NCI-H2227 (cell line): ENCODE data around the gene AXIN1.

Experiments used
- DNase-seq: peaks from one replicate; lab custom pipeline; 2025; ENCODE audit not compliant: unreplicated experiment; lab: John Stamatoyannopoulos, UW

The AXIN1 gene

DNA sequence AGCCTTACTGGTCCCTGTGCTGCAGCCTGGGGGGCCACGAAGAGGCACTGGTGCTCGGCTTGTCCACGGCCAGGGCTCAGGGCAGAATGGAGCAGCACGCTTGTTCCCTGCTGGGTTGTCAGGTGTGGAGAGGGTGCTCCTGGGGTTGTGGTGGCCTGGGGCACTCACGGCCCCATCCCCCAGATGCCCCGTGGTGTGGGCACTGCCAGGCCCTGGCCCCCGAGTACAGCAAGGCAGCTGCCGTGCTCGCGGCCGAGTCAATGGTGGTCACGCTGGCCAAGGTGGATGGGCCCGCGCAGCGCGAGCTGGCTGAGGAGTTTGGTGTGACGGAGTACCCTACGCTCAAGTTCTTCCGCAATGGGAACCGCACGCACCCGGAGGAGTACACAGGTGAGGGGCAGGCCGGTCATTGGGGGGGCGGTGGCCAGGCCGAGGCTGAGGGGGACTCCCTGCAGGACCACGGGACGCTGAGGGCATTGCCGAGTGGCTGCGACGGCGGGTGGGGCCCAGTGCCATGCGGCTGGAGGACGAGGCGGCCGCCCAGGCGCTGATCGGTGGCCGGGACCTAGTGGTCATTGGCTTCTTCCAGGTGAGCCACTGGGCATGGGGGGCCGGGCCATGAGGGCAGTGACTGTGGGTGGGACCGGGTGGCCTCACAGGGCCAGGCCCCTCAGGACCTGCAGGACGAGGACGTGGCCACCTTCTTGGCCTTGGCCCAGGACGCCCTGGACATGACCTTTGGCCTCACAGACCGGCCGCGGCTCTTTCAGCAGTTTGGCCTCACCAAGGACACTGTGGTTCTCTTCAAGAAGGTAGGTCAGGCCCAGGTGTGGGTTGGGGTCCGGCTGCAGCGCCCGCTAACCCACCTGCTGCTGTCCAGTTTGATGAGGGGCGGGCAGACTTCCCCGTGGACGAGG lies 68.1 kb downstream of the AXIN1 start:
- no peak for DNase-seq

DNA sequence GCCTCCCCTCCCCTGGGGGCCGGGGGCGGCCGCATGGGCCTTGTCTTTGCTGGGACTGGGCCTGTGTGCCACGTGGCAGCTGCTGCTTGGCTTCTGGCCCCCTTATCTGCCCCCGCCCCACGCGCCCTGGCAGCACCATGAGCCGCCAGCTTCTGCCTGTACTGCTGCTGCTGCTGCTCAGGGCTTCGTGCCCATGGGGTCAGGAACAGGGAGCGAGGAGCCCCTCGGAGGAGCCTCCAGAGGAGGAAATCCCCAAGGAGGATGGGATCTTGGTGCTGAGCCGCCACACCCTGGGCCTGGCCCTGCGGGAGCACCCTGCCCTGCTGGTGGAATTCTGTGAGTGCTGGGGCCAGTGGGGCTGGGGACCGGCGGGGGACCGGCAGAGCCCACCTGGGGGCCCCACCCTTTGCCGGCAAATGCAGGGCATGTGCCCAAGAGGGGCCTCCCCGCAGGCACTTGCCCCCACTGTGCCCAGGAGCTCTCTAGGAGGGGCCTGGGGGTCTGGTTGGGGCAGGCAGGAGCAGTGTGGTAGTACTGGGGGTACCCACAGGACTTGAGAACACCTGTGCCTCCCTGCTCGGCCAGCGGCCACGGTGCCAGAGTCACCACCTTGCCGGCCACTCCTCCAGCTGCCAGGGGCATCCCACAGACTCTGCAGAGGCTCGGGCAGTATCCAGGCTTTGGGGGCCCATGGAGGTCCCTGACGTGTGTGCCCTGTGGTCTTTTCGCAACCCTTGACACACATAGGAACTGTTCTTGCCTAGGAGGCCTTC lies 69.3 kb downstream of the AXIN1 start, which contains the start of gene PDIA2:
Gene PDIA2, plus strand, starts transcription at position 132 of the 773 bp plus-strand sequence. Its CDS starts 6 bp downstream, at position 138.
- no peak for DNase-seq

DNA sequence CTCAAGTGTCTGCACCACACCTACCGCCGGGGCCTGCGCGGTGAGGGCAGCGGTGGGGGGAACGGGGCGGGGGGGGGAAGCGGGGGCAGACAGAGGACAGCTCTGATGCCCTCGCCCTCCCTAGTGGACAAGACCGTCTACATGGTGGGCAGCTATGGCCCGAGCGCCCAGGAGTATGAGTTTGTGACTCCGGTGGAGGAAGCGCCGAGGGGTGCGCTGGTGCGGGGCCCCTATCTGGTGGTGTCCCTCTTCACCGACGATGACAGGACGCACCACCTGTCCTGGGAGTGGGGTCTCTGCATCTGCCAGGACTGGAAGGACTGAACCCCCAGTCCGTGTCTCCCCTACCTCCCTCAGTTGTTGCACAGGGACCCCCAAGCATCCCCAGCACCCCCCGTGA lies 70.0 kb downstream of the AXIN1 start:
- DNase-seq: no peak

DNA sequence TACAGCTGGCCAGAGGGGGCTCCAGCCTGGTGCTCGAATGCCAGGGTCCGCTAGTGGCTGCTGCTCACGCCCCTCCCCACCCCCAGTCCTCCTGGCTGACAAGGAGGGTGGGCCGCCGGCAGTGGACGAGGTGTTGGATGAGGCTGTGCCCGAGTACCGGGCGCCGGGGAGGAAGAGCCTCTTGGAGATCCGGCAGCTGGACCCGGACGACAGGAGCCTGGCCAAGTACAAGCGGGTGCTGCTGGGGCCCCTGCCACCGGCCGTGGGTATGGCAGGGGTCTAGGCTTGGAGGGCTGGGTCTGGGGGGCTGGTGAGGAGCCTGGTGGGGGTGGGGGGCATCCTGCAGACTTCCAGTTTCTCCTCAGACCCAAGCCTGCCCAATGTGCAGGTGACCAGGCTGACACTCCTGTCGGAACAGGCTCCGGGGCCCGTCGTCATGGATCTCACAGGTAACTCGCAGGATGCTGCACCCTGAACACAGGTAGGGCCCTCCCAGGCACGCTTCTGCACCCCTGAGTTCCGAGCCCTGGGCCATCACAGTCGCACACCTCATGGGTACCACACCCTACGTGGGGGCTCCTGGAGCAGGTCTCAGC lies 70.8 kb downstream of the AXIN1 start:
- DNase-seq: no peak

DNA sequence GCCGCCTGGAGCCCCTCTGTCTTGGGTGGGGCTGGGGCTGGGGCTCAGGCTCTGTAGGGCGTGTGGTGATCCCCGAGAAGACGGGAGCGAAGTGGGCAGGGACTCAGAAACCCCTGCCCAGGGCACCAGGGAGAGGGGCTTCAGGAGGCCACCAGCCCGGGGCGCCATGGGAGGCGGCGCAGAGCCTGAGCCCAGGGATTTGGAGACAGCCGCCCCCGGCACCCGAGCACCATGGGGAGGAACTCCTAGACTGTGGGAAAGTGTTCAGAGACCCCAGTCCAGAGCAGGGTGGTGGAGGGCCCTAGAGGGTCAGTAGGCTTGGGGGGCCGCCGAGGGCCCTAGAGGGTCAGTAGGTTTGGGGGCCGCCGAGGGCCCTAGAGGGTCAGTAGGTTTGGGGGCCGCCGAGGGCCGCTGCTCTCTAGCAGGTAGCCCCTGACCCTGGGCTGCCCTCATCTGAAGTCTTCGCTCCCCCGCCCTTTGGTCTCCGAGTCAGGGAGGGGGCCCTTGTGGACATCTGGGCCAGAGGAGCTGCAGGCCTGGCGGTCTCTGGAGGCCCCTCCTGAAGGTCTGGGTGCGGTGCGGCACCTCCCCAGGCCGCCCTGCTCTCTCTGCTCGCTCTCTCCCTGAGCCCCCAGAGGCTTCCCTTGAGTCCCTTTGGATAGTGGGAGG lies 71.4 kb downstream of the AXIN1 start:
- DNase-seq: no peak

DNA sequence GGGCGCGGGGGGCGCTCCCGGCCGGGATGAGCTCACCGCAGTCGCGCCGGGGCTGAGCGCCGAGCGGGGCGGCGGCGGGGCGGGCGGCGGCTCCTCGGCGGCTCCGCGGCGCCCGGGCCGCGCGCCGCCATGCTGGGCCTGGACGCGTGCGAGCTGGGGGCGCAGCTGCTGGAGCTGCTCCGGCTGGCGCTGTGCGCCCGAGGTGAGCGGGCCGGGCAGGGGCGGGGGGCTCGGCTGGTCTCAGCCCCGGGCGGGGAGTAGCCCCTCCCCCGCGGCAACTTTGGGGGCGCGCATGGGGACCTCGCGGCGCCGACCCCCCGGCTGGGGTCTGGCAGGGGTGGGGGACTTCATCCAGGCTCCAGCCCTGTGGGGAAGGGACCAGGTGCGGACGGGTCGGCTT lies 72.0 kb downstream of the AXIN1 start, which contains the start of gene ARHGDIG:
Gene ARHGDIG, plus strand, starts transcription at position 40 of the 400 bp plus-strand sequence. Its CDS starts 90 bp downstream, at position 130.
- DNase-seq: peak; percentile 49

DNA sequence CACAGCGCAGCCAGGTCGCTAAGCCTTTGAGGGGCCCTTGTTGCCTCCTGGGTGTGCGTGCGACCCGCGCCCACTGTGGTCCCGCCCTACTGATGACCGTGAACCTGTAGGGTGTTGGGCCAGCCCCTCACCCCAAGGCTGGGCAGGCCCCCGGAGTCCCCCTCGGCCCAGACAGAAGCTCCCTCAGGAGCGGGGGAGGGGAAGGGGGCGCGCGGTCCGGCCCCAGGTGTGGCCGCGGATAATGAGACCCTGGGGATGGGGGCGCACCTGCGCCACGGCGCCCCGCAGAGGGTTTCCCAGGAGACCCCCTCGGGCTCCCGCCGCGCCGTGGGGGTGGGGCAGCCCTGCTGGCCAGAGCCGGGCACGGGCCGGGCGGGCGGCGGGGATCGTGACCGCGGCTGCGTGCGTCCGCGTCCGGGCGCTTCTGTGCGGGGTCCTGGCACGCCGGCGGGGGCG lies 72.5 kb downstream of the AXIN1 start:
- DNase-seq: no peak

DNA sequence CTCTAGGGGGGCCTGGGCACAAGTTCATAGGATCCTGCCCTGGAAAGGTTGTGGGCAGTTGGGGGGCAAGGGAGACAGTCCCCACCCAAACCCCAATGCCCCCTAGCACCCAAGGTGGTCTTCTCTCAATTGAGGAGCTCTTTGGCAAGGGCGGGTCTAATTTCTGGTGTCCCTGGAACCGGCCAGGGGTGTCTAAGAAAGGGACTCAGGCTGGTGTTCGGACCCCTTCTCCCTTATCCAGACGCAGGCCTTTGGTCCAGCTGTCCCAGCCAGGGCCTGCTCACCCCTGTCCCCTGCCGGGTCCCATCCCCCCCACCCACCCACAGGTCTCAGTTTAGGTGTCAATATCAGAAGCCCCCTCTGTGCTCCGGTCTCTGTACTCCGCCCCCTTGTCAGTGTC lies 73.0 kb downstream of the AXIN1 start:
- no peak for DNase-seq

DNA sequence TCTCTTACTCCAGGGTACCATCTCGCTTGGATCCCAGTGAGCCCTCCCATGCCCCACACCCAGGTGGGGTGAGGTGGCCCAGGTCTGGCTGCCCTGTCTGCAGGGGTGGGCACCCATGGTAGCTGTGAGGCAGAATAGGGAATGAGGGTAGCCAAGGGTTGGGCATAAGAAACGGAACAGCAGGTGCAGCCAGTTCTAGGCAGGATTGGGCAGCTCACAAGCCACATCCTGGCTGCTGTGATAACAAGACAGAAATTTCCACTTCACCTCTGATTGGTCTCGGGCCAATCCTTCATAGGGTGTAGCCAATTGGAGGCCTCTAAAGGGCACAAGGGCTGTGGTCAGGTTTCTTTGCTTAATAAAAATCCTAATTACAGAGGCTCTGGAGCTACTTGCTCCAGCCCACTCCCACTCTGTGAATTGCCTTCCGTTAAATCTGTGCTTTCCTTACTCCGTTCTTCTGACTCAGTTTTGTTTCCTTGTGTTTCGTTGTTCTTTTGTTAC lies 73.6 kb downstream of the AXIN1 start:
- DNase-seq: peak; percentile 31

DNA sequence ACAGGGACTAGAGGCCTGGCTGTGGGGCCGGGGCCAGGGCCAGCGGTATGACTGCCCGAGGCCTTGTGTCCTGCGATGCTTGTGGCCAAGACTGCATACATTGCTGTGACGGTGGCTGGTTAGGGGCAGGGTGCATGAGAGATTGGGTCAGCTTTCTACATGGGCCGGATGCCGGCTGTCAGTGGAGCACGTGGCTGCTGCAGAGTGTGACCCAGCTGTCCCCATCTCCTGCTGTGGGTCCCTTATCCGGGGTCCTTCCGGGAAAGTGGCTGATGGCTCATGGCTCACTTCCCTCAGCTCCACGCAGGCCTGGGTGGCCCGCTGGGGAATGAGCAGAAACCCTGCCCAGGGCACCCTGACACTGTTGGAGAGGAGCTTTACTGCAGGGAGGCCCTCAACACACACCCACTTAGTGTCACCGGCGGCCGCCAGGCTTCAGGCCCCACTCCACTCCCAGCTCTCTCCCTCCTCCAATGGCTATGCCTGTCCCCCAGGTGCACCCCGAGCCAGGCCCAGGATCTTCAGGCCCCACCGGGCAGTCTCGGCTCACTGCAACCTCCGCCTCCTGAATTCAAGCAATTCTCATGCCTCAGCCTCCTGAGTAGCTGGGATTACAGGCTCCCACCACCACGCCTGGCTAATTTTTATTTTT lies 76.0 kb downstream of the AXIN1 start:
- no peak for DNase-seq

DNA sequence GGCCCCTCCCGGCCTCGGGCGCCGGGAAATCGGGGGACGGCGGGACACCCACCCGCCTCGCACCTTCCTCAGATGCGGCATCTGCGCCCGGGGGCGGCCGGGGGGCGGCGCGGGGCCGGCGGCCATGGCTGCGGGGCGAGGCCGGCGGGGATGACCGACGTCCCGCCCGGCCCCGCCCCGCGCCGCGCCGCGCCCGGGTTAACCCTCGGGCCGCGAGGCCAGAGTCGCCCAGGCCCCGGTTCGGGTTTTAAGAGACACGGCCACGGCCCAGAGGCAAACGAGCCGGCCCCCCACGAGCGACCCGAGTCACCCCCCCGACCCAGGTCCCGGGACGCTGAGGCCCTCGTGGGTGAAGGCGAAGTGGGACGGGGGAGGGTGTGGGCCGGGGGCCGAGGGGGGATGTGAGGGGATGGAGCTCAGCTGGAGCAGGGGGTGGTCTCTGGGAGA lies 76.7 kb downstream of the AXIN1 start, which contains the start of gene RGS11:
Gene RGS11, minus strand, starts transcription at position 159 of the 447 bp plus-strand sequence. Its CDS starts 33 bp downstream, at position 126.
- DNase-seq: no peak

DNA sequence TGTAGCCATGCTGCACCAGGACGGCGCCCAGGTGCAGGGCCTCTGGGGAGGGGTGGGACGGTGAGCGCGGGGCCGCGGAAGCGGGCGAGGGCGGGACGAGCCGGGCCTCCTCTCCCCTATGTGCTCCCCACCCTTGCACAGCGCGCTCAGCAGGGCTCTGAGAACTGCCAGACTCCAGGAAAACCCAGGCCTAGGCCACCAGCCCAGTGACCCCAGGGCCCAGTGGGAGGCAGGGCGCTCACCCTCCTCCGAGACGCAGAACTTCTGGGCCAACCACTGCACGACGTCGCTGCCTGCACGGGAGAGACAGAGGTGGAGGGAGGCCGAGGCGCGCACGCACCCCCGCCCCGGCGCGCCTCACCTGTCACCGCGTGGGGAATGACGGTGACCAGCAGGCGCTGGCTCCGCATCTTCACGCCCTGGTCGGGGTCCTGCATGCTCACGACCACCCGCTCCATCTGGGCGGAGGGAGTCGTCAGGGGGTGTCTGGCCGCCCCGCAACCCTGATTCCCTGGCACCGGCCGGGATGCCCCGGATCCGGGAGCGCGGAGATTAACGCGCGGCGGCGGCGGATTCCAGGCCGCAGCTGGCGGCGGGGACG lies 77.4 kb downstream of the AXIN1 start:
- DNase-seq: peak; percentile 21

DNA sequence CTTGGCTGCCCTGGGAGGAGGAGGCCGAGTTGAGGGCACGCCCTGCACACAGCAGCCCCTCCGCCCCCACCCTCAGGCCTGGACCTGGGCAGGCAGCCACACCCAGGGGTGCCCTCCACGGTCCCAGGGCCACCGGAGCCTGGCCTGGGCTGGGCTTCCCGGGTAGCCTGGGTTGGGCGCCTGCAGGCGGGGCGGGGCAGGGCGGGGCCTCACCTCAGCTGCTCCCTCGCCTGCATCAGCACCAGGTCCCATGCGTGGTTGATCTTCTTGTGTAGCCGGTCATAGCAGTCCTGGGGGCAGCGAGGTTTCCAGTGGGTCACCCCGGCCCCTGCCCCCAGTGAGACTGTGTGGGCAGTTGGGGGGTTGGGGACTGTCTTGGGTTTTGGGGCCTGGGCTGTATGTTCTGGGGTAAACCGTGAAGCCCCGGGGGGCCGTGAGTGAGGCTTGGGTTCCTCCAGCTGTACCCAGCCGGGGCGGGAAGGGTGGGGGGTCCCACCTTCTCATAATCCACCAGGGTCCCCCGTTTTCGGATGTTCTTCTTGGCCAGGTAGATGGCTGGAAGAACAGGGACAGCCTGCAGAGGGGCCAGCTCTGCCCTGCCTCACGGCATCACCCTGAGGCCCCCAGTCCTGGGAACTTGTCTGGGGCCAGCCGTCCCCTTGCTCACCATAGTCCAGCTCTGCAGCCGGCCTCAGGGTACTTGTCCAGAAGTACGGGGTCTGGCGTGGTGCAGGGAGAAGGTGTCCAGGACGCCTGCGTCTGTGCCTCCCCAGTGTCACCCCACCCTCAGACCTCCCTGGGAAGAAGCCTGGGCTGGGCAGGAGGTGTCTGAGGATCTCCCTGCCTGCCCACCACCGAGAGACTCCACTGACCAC lies 78.7 kb downstream of the AXIN1 start:
- no peak for DNase-seq

DNA sequence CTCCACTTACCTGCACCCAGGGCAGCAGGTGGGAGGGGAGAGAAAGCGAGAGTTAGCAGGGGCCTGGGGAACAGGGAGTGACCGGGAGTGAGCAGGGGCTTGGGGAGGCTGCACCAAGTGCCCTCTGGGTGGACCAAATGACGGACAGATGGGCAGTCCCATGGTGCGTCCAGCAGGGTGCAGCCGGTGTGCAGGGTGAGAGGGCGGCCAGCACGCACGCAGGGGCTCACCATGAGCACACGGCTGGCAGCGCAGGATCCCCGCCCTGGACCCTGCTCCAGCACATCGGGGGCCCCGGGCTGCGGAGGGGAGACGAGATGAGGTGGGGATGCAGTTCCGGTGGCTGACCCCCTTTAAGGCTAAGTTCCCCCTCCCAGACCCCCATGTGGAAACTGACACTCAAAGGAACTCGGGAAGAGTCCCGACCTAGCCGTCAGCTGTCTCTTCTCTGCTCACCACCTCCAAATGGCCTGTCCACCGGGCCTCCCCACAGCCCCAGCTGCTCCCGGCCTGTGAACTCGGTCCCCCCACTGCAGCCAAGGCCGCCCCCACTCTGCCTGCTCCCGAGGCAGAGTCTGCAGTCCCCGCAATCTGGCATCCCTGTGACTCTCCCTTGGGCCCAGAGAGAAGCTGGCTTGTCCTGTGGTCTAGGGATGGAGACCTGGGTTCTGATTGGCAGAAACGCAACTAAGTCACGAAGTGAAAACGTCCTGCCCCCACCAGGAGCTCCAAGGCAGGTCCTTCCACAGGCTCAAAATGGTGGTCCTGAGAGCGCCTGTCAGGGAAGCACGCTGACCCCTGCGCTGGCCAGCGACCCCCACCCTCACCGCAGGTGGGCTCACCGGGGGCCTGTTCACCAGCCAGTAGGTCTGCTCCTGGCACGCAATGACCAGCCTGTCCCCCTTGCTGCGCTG lies 79.6 kb downstream of the AXIN1 start:
- DNase-seq: no peak

DNA sequence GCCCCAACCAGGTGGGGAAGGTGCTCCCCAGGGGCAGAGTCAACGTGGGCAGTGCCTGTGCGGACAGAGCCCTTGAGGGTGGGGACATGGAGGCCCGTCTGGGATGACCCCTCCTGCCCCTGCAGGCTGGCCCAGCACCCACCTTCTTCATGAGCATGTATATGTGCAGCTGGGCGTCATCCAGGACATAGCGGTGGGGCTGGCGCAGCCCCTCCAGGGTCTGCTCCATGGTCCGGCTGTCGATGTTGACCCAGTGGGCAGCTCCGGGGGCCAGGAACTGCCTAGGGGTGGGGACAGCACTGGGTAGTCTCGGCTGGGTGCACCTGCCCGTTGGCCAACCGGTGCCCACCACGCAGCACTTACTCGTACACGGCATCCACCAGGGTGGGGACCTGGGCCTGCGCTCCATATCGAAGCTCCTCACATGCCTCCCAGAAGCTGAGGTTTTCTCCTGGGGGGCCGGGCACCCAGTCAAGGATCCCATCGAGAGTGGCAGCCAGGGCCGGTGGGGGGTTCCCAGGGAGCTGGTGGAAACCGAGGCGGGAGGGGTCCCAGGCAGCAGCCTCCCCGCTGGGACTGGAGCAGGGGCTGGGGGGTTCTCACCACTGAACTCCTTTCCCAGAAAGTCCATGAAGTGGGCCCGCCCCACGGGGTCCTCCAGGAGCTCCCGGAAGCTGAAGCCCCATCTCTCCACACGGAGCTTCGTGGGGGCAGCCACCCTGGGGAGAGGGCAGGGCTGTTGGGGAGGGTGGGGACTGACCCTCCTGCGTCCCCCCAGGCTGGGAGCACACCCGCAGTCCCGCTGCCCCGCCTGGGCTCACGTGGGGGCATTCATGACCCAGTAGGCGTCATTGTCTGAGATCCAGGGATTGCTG lies 81.9 kb downstream of the AXIN1 start:
- no peak for DNase-seq

DNA sequence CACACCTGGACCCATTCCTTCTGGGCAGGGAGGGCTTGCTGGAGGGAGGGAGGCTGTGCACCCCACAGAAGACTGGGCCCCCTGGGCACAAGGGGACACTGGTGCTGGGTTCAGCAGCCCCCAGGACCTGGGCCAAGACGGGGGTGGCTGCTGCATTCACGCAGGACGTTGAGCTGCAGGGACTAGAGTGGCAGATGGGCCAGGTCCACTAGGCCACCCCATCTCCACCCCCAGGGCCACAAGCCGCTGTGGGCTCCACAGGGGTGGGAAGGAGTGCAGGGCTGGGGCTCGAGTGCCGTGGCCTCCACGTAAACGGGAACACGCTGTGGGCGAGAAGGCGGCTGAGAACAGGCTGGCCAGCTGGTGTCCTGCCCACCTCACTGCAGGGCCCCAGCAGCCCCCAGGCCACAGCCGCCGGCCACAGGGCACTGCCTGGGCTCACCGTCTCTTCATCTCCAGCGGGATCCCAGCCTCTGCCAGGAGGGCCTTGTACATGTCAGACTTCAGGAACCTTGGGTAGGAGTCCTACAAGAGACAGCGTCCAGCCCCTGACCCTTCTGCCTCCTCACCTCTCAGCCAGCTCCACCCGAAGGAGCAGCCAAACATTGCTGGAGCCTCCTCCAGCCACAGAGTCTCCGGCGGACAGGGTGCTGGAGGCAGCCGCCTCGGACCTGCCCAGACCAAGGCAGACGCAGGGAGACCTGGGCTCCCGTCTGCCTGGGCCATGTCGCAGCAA lies 83.3 kb downstream of the AXIN1 start:
- no peak for DNase-seq
